GM21737 (cell line): ENCODE measurements around the gene INPP5A.

ENCODE experiments used
- ATAC-seq: cut with Tn5 transposase; IDR thresholded peaks from one replicate; pipeline ENCODE4 v1.9.1; 2021; ENCODE audit warnings: mild to moderate bottlenecking, moderate library complexity; ENCODE audit not compliant: unreplicated experiment

The INPP5A gene

GRCh38 chr10:132576671-132577349 lies 39.2 kb downstream of the INPP5A start:
- no peak for ATAC-seq

DNA sequence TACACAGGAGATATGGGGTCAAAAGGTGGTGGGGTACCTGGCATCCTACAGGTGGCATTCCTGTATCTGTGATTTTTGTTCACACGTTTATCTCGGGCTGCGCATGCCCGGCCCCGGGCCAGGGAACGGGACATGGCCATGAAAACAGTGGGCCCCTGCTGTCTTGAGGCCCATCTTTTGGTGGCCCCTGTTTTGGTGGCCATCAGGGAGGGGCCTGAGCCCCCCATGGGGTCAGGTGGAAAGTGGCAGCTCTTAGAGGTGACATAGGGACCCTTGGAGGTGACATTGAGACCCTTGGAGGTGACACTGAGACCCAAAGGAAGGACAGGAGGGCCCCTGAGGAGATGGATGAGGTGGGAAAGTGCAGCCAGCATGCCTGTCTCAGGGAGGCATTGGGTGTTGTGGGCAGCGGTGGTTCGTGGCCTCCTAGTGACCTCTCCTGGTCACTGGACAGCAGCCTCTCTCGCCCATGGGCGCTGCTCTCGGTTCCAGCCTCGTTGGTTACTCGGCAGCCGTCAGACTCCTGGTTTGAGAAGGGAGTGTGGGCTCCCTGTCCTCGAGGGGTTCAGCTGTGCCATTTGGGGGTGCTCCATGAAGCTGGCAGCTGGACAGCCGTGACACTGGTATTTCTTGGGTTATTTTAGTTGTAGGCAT lies 39.9 kb downstream of the INPP5A start:
- no peak for ATAC-seq

GRCh38 chr10:132578287-132578951 lies 40.8 kb downstream of the INPP5A start:
- no peak for ATAC-seq

- ATAC-seq, result no peak
These were observed 41.7 kb downstream of the INPP5A start for GRCh38 chr10:132579027-132579859.

GRCh38 chr10:132580143-132580542 lies 42.6 kb downstream of the INPP5A start:
- ATAC-seq, result no peak

DNA sequence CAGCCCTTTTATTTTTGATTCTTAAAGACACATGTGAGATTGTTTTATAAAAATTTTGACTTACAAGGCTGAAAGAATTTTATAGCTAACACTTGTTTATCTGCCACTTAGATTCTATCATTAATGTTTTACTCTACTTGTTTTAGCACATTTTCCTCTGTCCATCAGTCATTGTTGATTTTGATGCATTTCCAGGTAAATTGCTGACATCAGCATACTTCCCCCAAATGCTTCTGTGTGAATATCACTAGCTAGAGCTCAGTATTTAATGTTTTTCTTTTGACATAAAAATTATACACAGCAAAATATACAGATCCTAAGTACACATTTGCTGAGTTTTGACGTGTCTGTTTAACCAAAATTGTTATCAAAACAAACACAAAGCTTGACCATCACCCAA lies 43.0 kb downstream of the INPP5A start:
- no peak for ATAC-seq

DNA sequence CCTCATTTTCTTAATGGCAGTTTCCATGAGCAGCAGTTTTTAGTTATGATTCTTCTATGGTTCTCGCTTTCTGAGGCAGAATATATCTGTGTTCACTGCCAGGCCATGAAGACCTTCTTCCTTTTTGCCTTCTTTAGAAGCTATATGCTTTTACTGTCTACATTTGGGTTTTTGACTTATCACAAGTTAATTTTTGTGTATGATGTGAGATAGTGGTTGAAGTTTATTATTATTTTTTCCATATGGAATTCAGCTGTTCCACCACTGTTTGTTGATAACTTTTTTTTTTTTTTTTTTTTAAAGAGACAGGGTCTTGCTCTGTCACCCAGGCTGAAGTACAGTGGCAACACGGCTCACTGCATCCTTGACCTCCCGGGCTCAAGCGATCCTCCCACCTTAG lies 44.5 kb downstream of the INPP5A start:
- ATAC-seq, result no peak

DNA sequence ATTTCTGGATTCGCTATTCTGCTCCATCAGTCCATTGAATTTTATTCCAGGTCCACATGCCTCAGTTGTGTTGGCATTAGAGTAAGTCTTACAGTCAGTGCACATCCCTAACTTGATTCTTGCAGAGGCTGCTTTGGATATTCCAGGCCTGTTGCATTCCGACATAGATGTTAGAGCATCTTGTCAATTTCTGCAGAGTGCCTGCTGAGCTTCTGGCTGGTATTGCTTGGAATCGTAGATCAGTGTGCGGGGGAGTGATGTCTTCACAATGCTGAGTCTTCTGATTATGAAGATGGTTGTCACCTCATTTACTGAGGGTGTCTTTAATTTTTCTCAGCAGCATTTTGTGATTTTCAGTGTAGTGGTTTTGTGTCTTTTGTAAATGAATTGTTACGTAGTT lies 45.2 kb downstream of the INPP5A start:
- no peak for ATAC-seq

- ATAC-seq, result no peak
These were observed 45.9 kb downstream of the INPP5A start for GRCh38 chr10:132583456-132583855.

DNA sequence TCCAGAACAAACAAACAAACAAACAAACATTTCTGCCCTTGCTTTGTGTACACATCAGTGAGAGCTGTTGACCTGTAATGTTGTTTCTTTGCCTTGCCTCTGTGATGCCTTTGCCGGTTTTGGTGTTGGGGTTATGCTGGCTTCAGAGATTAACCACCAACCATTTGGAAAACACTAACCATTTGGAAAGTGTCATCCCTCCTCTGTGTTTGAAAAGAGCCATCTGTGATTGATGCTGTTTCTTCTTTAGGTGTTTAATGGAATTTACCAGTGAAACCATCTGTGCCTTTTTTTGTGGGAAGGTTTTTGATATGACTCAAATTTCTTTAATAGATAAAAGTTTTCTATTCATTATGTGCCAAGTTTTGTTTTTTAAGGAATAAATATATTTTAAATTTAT lies 46.5 kb downstream of the INPP5A start:
- no peak for ATAC-seq

GRCh38 chr10:132585732-132586722 lies 48.4 kb downstream of the INPP5A start:
- ATAC-seq, result no peak

GRCh38 chr10:132586739-132587138 lies 49.2 kb downstream of the INPP5A start:
- ATAC-seq, result no peak

- no peak for ATAC-seq
These were observed 49.6 kb downstream of the INPP5A start for GRCh38 chr10:132587175-132587574.

DNA sequence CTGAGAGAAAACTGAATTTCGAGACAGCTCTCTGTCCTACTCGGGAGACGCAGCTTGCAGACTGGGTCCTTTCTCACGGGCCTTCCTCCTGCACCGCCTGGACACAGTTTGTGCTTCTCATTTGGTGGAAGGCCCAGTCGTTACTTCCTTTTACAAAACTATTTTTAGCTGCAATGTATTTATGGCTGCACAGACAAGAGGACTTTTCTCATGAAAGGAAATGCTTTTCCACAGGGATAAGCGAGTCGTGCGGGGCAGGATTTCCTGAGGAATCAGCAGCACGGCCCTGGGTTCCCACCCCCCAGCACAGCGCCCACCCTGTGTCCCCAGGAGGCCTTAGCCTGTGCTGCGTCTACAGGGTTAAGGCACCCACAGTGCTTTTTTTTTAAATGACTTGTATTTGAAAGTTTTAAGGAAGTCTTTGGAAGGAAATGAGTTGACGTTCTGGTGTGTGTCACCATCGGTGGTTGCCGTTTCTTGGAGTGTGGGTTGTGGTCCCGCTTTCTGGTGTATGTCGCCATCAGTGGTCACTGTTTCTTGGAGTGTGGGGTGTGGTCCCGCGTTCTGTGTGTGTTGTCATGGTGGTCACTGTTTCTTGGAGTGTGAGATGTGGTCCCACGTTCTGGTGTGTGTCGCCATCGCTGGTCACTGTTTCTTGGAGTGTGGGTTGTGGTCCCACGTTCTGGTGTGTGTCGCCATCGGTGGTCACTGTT lies 50.9 kb downstream of the INPP5A start:
- ATAC-seq, result no peak

- ATAC-seq, result no peak
These were observed 51.4 kb downstream of the INPP5A start for GRCh38 chr10:132589015-132589414.

- ATAC-seq, result no peak
These were observed 52.1 kb downstream of the INPP5A start for GRCh38 chr10:132589681-132590080.

DNA sequence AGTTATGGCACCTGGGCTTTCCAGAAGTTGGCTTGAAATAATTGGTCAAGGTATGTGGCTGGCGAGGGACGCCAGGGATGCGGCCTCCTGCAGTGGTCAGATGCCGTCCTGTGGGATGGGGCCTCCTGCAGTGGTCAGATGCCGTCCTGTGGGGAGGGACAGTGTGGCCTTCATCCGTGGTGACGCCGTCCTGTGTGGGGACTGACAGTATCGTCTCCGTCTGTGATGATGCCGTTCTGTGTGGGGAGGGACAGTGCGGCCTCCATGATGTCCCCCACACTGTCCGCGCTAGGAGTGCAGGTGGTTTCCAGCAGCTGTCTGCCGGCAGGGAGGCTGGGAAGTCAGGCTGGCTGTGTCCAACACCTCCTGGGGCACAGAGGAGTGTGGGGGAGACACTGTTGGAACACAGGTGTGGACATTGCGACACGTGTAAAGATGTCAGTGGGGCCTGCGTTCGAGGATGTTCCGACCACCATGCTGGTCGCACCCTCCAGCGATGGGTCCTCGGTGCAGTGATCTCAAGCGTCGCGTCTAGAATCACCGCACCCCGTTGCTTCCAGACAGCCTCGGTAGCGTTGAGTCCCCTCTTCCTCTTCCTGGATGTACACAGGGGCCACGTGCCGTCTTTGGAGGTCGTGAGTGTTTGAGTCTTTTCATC lies 52.6 kb downstream of the INPP5A start:
- no peak for ATAC-seq

- ATAC-seq, result no peak
These were observed 53.1 kb downstream of the INPP5A start for GRCh38 chr10:132590752-132591121.
